Liver (tissue), 3 donors: ENCODE data around the gene BRICD5.

Experiments
- ATF3 ChIP-seq: IDR thresholded peaks from 2 replicates; pipeline ENCODE4 v1.6.1; 2016; ENCODE audit warnings: antibody characterized with exemption
- CTCF ChIP-seq: fragments of 150-350 bp; IDR thresholded peaks from 2 replicates; pipeline ENCODE4 v1.5.1; 2017; ENCODE audit warnings: improper control_type of control experiment, low read depth, low read length; ENCODE audit not compliant: missing input control
- FOXA1 ChIP-seq: IDR thresholded peaks from 2 replicates; pipeline ENCODE4 v1.6.1; 2016; ENCODE audit warnings: antibody characterized with exemption
- GABPA ChIP-seq, 2 donors: IDR thresholded peaks in 1 of 2; conservative IDR thresholded peaks in 1 of 2; 2 replicates each; pipeline ENCODE4 v1.6.1; 2016; ENCODE audit warnings: antibody characterized with exemption in 2 of 2, mild to moderate bottlenecking in 1 of 2, moderate library complexity in 1 of 2
- MAX ChIP-seq: IDR thresholded peaks from 2 replicates; pipeline ENCODE4 v1.6.1; 2016; ENCODE audit warnings: antibody characterized with exemption
- RAD21 ChIP-seq, 2 donors: IDR thresholded peaks; 2 replicates each; pipeline ENCODE4 v1.6.1; 2016; ENCODE audit warnings: antibody characterized with exemption in 2 of 2, mild to moderate bottlenecking in 2 of 2
- REST ChIP-seq: IDR thresholded peaks from 2 replicates; pipeline ENCODE4 v1.6.1; 2016; ENCODE audit warnings: antibody characterized with exemption, mild to moderate bottlenecking
- SP1 ChIP-seq: IDR thresholded peaks from 2 replicates; pipeline ENCODE4 v1.6.1; 2018; ENCODE audit warnings: antibody characterized with exemption, mild to moderate bottlenecking
- ZBTB33 ChIP-seq: IDR thresholded peaks from 2 replicates; pipeline ENCODE4 v1.6.1; 2016; ENCODE audit warnings: antibody characterized with exemption
- donor health status: healthy.
- donor health status: healthy.

GRCh38 chr16:2213817-2214718 is 3.4 kb upstream of the BRICD5 start:
- TF ChIP-seq FOXA1 (no peak), CTCF (no peak), REST (no peak), ATF3 (no peak), MAX (no peak), RAD21 (IDR thresholded peaks at IDR 0.05) (no peak), ZBTB33 (no peak), SP1 (no peak), GABPA (IDR thresholded peaks at IDR 0.05 in 1 of 2, conservative IDR thresholded peaks at IDR 0.05 in 1 of 2) (no peak)
